RCC 7860 (cell line): ENCODE results near the gene ABHD17A.

Experiments used
- DNase-seq: peaks from one replicate; pipeline ENCODE4 v3.0.0-alpha.2; 2015; ENCODE audit warnings: low spot score
- FAIRE-seq: peaks from 2 replicates; lab custom pipeline; 2012; peaks lifted over from hg19 to GRCh38; lab: Jason Lieb, UNC

Gene ABHD17A

DNA sequence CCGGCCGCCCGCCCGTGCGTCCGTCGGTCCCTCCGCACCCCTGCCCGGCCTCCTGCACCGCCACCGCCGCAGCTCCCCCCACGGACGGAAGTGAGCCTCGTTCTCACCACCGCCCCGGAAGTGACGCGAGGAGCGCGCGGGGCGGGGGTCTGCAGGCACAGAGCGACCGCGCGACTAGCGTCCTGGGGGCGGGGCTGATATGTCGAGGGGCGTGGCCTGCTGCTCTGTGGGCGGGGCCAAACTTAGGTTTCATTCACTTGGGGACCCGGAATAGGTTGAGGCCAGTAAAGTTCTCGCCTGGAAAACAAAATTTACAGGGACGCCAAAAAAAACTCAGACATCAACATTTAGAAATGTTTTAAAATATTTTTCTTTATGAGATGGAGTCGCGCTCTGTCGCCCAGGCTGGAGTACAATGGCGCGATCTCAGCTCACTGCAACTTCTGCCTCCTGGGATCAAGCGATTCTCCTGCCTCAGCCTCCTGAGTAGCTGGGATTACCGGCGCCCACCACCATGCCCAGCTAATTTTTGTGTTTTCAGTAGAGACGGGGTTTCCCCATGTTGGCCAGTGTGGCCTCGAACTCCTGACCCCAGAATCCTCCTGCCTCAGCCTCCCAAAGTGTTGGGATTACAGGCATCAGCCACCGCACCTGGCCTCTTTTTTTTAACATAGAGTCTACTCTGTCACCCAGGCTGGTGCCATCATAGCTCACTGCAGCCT lies at the start of gene ABHD17A:
Gene ABHD17A (minus strand): TSS at position 99 of the 722 bp plus-strand sequence. CDS start 3,930 bp downstream, outside the sequence.
- FAIRE-seq (peak; percentile 75), DNase-seq (peak; percentile 79)

DNA sequence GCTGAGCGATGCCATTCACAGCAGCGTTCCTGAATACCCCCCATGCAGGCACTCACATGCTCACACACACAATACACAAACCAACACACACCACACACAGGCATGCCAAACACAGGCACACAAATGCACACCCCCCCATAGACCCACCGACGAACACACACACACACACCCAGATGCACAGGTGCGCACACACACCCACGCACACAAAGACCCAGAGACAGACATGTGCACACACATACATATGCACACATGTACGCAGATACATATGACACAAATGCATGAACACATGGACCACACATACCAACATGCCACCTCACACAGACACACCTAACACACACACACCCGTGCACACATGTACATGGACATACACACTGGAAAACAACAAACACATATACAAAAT lies 48.6 kb upstream of the ABHD17A start:
- FAIRE-seq (no peak), DNase-seq (no peak)

DNA sequence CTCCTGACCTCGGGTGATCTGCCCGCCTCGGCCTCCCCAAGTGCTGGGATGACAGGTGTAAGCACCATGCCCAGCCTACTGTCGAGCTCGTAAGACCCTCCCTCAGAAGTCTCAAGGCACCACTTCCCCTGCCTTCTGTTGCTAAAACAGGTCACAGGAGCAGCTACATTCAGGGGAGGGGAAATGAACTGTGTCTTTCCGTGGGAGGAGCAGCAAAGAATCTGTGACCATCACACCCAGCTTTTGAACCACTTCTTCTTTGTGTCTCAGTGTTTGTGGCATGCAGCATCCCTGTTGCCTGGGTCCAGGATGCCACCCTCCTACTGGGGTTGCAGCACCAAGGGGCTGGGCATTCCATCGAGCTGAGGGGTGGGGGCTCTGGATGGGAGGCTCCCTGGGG lies 47.9 kb upstream of the ABHD17A start:
- no peak for FAIRE-seq
- DNase-seq: no peak

DNA sequence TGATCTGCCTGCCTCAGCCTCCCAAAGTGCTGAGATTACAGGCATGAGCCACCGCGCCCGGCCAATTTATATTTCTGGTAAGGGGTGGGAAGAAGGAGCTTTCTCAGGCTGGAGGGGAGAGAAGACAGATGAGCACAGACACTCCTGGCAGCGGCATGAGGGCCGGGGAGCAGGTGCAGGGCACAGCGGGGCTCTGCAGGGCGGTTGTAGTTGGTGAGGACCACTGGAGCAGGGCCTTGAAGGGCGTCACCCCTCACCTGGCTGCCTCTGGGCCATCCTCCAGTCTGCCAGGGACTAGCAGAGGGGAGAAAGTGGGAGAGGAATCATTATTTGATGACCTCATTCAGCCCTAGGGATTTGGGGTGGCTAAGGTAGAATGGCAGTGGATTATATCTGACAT lies 47.1 kb upstream of the ABHD17A start:
- no peak for FAIRE-seq
- DNase-seq: no peak

DNA sequence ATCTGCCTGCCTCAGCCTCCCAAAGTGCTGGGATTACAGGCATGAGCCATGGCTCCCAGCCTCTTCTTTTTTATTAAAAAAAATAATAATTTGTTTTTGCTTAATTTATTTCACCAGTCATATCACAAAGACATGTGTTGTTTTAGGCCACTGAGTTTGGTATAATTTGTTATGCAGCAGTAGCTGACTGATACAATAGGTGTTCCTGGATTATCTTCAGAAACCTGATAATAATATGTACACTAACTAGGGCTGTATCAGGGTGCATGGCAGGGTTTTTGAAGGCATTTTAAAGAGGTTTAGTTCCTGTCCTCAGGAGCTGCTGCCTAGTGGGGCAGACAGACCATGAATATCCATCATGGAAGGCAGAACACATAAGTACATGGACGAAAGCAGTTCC lies 46.1 kb upstream of the ABHD17A start:
- DNase-seq: no peak
- FAIRE-seq: no peak

DNA sequence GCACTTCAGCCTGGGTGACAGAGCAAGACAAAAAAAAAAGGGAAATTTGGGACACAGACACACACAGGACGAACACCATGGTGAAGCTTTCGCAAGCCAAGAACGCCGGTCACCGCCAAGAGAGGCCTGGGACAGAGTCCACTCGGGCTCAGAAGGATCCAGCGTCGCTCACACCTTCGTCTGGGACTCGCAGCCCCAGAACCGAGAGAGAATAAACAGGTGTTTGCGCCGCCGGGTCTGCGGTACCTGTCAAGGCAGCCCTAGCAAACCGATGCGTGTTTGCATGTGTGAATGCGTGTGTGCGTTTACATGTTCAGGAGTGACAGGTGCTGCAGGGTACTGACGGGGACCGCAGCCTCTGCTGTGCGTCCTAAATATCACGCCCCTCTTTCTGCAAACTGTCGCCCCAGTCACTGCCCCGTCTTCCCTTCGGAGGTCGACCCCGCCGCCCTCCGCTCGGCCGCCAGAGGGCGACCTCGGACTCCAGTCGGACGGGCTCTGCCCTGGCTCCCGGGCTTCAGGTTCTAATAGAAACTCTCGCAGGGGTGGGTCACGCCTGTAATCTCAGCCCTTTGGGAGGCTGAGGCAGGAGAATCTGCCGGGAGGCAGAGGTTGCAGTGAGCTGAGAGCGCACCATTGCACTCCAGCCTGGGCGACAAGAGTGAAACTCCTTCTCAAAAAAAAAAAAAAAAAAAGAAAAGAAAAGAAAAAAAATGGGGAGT lies 43.9 kb upstream of the ABHD17A start:
- no peak for FAIRE-seq

DNA sequence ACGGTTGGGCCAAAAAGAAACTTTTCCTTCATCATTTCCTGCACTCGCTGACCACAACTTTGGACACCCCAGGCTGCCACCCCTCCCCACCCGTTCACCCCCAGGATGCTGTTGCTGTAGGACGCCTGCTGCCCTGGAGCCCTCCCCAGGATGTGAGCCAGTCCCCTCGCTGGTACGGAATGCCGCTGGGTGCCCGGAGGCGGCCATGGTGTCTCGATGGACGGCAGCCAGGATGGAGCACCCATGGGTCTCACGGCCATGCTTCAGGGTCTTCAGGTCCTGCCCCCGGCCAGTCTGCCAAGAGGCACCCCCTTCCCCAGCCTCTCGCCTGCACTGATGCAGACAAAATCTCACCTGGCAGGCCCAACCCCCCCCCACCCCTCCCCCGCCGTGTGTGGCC lies 40.2 kb upstream of the ABHD17A start:
- FAIRE-seq: no peak
- no peak for DNase-seq

More for the DNA sequence above, 43.9 kb upstream of the ABHD17A start:
- peak; percentile 44 for DNase-seq

DNA sequence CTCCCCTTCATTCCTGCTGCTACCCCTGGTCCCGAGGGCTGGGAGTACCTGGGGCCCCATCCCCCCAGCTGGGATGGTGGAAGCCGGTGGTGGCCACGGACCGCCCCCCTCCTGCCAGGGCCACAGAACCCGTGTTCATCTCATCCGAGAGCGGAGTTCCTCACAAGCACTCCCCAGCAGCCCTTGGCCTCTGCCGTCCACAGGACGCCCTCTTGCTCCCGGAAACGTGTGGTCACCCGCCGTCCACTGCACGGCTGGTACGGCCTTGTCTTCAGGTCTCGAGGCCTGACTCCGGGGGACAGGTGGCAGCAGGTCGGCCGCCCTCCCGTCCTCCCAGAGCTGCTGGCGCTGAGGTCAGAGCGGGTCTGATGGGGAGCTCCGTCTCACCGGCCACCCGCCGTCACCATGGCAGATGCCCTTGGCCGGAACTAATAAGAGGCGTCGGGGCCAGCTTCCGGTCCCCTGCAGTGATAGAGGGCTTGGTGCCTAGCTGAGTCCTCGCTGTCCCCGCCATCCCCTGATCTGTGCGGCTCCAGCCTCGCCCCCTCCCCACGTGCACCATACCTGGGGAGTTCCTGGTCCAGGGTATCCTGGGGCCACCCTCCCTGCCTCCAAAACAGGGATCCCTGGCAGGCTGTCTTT lies 39.1 kb upstream of the ABHD17A start:
- FAIRE-seq: no peak
- no peak for DNase-seq

DNA sequence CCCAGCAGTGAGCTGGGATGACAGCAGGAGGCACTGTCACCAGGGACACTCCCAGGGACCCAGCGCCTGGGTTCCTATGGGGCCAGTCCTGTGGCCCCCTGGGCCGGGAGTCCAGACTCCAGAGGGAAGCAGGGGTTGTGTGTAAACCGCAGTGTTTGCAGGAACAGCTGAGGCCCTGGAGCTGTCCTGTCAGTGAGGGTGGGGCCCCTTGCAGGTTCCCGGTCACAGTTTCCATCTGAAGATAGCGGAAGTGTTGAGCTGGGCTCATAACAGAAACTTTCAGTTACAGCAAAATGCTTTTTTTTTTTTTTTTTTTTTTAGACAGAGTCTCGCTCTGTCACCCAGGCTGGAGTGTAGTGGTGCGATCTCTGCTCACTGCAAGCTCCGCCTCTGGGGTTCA lies 38.0 kb upstream of the ABHD17A start:
- no peak for FAIRE-seq

DNA sequence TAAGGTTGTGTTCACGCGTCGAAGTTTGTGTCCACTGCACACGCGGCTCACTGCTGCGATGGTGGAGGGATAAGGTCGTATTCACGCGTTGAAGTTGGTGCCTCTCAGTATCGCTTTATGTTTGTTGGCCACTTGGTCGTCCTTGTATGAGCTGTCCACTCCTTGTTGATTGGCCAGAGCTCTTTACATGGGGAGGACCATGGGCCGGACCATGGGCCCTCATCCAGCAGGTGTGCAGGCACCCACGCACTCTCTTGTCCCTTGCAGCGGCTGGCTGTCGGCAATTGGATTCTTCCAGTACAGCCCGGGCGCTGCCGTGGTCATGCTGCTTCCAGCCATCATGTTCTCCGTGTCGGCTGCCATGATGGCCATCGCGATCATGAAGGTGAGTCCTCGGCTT lies 37.5 kb upstream of the ABHD17A start:
- no peak for DNase-seq
- FAIRE-seq: no peak

More for the DNA sequence above, 38.0 kb upstream of the ABHD17A start:
- DNase-seq: no peak

DNA sequence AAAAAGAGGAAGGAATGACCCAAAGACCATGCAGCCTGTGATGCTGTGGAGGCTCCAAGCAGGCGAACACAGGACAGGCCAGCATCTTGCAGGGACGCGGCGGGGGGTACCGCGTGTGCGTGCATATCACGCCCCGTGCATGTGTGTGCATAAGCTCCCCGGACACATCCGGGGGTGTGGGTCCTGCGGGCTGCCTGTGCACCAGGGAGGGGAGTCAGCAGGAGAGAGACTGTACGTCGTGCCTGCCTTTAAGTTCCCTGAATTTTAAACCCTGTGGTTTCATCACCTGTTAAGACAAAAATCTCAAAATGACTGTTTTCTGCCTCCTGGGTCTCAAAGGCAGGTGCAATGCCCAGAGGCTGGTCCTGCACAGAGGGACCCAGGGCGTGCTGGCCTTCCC lies 36.5 kb upstream of the ABHD17A start:
- FAIRE-seq (no peak), DNase-seq (no peak)

DNA sequence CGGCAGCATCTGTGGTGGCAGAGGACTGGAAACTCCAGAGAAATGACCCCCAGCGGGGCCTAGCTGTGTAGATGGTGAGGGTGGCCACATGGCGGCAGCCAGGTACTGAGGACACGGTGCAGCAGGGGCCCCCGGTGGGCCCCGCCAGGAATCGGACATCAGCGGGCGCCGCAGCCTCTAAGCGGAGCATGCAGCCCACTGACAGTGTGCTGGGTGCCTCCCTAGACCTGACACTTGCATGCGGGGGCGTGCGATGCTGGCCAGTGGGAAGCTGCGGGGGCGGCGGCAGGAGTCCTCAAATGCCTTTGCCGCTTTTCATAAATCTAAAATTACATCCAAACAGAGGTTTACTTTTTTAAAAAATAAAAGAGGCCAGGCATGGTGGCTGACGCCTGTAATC lies 36.0 kb upstream of the ABHD17A start:
- no peak for FAIRE-seq
- DNase-seq: no peak

DNA sequence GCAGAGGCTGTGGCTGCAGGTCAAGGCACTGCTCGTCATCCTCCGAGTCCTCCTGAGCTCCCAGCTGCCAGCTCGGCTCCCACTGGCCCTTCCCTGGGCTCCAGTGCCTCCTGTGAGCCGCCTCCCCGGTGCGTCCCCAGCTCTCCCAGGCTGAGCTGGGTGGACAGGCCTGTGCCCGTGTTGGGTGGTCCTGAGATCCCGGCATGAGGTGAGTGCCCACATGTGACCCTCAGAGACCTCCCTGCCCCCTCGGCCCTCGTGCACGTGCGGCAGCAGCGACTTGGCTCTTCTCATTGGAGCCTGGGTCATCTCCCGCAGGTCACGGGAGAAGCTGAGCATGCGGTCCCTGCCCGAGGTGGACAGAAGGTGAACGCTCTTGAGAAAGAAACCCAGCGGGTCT lies 35.3 kb upstream of the ABHD17A start:
- DNase-seq: no peak
- no peak for FAIRE-seq

DNA sequence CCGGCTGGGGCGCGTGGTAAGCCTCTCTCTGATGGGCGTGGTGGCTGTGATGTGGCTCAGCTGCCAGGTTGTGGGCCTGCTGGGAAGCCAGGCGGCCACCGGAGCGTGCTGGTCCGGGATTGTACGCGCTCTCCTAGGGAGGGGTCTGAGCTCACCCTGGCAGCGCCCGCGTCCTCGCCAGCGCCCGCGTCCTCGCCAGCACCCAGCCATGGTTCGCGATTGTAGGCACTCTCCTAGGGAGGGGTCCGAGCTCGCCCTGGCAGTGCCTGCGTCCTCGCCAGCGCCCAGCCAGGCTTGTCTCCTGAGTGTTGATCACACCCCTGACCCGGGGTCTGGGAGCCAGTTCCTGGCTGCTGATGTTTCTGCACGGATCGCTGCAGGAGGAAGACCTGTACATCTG lies 33.7 kb upstream of the ABHD17A start:
- FAIRE-seq (no peak), DNase-seq (no peak)

DNA sequence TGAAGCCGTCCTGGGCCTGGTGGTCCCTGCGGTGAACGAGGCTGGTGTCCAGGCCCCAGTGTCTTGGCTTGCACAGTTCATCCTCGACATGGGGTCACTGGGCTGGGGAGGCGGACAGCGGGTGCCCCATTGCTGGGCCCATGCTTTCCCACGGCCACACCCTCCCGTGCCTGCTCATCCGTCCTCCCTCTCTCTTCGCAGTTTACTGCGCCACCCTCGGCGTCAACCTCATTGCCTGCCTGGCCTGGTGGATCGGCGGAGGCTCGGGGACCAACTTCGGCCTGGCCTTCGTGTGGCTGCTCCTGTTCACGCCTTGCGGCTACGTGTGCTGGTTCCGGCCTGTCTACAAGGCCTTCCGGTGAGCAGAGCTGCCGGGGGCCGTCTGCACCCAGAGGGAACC lies 32.6 kb upstream of the ABHD17A start:
- FAIRE-seq (no peak), DNase-seq (no peak)

DNA sequence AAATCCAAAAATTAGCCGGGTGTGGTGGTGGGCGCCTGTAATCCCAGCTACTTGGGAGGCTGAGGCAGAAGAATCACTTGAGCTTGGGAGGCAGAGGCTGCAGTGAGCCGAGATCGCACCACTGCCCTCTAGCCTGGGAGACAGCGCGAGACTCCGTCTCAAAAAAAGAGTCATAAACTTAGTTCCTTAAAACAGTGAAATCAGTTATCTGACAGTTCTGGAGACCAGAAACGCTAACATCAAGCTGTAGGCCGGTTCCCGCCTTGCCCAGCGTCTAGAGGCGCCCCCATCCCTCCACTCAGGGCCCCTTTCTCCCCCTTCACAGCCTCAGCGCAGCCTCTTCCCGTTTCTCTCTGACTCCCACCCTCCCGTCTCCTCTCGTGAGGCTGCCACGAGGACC lies 31.9 kb upstream of the ABHD17A start:
- no peak for FAIRE-seq
- no peak for DNase-seq

DNA sequence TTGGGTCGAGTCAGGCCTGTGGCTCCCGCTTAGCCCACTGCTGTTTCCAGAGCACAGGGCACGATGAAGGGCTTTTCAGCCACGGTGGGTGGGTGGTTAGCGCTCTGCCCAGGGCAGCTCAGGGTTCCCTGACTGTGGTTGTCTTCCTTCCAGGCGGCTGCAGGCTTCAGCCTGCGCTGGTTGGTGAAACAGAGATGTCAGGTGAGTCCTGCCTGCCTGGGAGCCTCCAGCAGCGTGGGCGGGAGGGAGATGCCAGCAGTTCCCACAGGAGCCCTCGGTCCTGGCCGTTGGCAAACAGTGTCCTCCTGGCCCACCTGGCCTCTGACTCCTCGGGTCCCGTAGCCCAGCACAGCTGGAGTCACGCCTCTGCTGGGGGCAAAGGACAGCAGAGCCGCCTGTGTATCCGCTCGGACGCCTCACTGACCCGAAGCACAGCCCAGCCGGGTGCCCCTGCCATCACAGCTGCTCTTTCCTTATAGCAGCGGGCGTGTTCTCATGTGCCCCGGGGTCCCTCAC lies 29.6 kb upstream of the ABHD17A start:
- FAIRE-seq (no peak), DNase-seq (no peak)

DNA sequence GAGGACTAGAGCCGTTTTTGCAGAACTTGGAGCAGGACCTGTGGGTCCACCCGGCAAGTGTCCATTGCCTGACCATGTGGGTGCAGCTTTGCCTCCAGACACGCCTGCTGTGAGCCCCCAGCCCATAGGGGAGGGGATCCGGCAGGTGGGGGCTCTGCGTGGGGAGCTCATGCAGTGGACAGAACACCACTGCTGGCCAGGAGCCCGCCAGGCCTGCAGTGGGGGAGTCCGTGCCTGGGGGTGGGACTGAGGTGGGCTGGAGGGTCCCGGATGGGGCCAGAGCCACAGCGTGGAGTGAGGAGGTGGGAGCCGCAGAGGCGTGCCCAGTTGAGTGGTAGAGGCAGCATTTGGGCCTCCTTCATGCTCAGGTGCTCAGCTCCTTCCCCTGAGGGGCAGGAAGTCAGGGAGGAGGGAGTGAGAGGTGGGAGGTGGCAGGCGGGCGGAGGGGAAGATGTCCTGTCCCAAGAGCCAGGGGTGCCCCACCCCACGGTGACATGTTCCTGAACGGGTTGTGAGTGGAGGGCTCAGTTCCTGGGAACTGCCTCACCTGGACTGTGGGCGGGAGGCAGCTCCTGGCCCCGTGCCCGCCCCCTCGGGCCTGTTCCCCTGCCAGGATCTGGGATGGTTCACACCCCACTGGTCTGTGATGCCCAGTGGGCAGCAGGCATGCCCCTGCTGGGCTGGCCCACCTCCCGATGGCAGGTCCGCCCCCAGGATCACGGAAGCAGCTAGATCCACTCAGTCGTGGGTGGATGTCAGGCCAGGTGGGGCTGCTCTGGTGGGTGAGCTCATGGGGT lies 28.7 kb upstream of the ABHD17A start:
- DNase-seq (no peak), FAIRE-seq (no peak)

DNA sequence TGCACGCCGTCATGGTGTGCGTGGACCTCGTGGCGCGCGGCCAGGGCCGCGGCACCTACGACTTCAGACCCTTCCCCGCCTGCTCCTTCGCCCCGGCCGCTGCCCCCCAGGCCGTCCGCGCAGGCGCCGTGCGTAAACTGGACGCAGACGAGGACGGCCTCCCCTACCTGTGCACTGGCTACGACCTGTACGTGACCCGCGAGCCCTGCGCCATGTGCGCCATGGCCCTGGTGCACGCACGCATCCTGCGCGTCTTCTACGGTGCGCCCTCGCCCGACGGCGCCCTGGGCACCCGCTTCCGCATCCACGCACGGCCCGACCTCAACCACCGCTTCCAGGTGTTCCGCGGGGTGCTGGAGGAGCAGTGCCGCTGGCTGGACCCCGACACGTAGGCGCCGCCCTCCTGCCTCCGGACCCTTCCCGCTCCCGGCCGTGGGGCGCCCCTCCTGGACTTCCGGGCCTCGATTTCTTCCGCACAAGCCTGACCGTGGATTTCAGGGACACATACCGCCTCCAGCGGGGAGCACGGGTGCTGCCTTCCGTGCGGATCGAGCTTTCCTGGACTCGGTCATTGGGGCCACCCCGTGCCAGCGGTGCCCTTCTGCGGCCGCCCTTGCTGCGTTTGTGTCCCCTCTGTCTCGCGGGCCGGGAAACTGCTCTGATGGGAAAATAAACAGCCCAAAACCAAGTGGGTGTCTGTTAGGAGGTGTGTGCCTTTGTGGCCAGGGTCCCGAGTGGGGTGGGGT lies 27.6 kb upstream of the ABHD17A start:
- DNase-seq: no peak
- FAIRE-seq: no peak

DNA sequence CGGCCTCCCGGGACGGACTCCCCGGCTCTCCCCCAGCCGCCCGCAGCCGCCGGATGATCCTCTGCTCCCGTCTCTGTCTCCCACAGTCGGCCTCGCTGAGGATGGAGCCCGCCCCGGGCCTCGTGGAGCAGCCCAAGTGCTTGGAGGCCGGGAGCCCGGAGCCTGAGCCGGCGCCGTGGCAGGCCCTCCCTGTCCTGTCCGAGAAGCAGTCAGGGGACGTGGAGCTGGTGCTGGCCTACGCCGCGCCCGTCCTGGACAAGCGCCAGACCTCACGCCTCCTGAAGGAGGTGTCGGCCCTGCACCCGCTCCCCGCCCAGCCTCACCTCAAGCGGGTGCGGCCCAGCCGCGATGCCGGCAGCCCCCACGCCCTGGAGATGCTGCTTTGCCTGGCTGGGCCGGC lies 26.7 kb upstream of the ABHD17A start:
- DNase-seq (no peak), FAIRE-seq (no peak)
